ENCODE measurements around the gene SSX2IP.
A peak's percentile ranks its signal among the peaks of the same experiment; 100 is the strongest.
"Not testable (repeated sequence)": the region's sequence is repeated elsewhere in the genome, so short reads cannot be mapped to it uniquely, and the experiment has no call there.

SSX2IP gene

DNA sequence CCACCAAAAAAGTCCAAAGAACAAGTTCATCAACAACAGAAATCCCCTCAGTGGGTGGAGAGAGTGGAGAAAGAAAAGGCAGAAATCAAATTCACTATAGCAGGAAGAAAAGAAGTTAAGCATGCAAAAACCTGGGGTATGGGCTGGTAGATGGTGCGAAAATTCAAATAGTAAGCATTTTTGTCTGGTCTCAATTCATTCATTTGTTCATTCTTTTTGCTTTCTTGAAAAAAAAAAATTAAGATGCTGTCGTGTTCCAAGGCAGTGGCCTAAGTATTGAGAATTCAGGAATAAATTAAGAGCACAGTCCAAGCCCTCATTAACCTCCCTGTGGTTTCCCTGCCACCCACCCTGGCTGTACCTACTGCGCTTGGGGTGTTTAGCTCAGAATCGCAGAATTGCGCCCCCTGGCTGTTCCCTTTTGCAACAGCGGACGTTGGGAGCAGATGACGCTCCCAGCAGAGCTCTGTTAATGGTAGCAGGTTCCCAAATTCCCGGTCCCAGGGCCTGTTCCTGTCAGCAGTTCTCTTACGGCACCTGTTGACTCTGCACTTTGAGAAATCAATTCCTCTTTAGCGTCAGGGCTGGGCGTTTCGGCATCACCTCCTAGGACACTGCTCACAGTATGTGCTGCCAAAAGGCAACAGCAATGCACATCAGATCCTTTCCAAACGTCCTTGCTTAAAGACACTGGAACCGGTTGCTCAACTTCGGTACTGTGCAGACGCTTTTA, 34.0 kb upstream of the SSX2IP start:
- Histone ChIP-seq H3K27me3 (replicated peaks; ENCODE audit: control insufficient read depth, insufficient read depth, low read length) (no peaks in the 10 kb centered on the region), H3K4me1 (ENCODE audit: control insufficient read depth, insufficient read depth, low read length) (peaks cover 43% of the 10 kb centered on the region), H3K9ac (ENCODE audit: low read length) (no peak overlapping the region), H3K36me3 (ENCODE audit: control insufficient read depth, insufficient read depth, low read length, severe bottlenecking) (no peaks in the 10 kb centered on the region), H3K9me3 (ENCODE audit: control insufficient read depth, low read length) (no peaks in the 10 kb centered on the region), H3K4me3 (ENCODE audit: low read length) (no peak overlapping the region)
- DNase-seq (ENCODE audit: low read depth), result no peak

DNA sequence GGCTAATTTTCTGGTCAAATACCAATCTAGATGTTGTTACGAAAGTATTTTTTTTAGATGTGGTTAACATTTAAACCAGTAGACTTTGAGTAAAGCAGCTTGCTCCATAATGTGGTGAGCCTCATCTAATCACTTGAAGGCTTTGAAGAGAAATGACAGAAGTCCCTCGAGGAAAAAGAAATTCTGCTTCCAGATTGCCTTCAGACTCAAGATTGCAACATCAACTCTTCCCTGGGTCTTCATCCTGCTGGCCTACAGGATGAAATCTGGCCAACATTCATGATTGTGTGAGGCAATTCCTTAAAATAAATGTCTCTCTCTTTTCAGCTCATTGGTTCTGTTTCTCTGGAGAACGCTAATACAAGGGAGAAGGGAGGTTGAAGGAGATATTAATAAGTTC, 32.5 kb upstream of the SSX2IP start:
- H3K27me3 ChIP-seq (replicated peaks; ENCODE audit: control insufficient read depth, insufficient read depth, low read length), result no peaks in the 10 kb centered on the region
- no peak overlapping the region for H3K4me3 ChIP-seq (ENCODE audit: low read length)
- no peaks in the 10 kb centered on the region for H3K9me3 ChIP-seq (ENCODE audit: control insufficient read depth, low read length)
- peaks cover 46% of the 10 kb centered on the region for H3K4me1 ChIP-seq (ENCODE audit: control insufficient read depth, insufficient read depth, low read length)
- H3K9ac ChIP-seq (ENCODE audit: low read length), result no peak overlapping the region
- H3K36me3 ChIP-seq (ENCODE audit: control insufficient read depth, insufficient read depth, low read length, severe bottlenecking), result no peaks in the 10 kb centered on the region
- DNase-seq (ENCODE audit: low read depth), result peak; percentile 89

DNA sequence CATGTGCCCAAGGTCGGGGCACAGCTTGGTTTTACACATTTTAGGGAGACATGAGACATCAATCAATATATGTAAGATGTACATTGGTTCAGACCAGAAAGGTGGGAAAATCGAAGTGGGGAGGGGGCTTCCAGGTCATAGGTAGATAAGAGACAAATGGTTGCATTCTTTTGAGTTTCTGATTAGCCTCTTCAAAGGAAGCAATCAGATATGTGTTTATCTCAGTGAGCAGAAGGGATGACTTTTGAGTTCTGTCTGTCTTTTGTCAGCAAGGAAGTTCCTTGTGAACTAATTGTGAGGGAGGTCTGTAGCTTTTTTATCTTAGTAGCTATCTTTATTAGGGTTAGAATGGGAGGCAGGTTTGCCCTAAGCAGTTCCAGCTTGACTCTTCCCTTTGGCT, 31.6 kb upstream of the SSX2IP start:
- H3K27me3 ChIP-seq (replicated peaks; ENCODE audit: control insufficient read depth, insufficient read depth, low read length); H3K4me3 ChIP-seq (ENCODE audit: low read length); DNase-seq (ENCODE audit: low read depth); H3K9ac ChIP-seq (ENCODE audit: low read length); H3K36me3 ChIP-seq (ENCODE audit: control insufficient read depth, insufficient read depth, low read length, severe bottlenecking); H3K9me3 ChIP-seq (ENCODE audit: control insufficient read depth, low read length): not testable (repeated sequence)
- H3K4me1 ChIP-seq (ENCODE audit: control insufficient read depth, insufficient read depth, low read length), result peaks cover 40% of the 10 kb centered on the region

DNA sequence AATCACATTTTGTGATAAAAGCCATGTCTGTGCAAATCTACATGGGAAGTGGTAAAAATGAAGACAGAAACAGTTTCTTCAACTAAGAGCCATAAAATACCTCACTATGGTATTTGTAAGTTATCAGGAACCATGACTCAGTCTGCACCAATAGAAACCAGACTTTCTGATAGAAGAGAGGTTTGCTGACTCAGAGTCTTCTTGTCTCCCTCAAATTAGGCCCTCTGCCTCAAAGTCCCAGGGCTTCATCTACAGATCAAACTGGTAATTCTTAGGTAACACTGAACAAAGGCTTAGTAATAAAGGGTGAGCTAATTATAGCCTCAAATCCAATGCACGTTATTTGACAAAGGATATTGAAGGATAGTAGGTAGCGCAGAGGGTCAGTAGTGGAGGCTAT, 30.9 kb upstream of the SSX2IP start:
- Histone ChIP-seq H3K4me3 (ENCODE audit: low read length) (no peak overlapping the region), H3K27me3 (replicated peaks; ENCODE audit: control insufficient read depth, insufficient read depth, low read length) (no peaks in the 10 kb centered on the region), H3K9me3 (ENCODE audit: control insufficient read depth, low read length) (no peaks in the 10 kb centered on the region), H3K4me1 (ENCODE audit: control insufficient read depth, insufficient read depth, low read length) (peaks cover 35% of the 10 kb centered on the region), H3K36me3 (ENCODE audit: control insufficient read depth, insufficient read depth, low read length, severe bottlenecking) (no peaks in the 10 kb centered on the region), H3K9ac (ENCODE audit: low read length) (no peak overlapping the region)
- DNase-seq (ENCODE audit: low read depth), result peak; percentile 71

DNA sequence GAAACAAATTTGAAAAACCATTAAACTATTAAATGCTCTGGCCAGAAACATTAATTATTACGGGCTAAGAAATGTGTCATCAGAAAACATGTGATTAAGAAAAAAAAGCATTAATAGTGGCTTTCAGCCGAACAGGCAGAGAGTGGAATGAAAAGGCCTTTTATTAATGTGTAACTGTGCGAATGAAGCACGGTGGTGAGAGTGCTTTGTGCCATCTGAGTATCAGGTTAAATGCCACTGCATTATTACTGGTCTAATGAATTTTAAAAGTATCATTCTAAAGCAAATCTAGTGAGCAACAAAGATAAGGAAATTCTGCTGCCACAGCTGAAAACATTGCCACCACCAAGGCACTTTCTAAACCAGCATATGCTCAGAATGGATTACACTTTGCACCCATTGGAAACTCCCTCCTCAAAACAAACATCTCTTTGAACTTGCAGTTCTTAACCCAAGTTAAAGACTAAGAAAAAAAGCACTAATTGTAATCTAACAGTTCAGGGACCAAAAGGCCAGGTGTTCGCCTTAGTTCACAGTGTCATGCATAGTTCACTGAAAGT, 30.0 kb upstream of the SSX2IP start:
- Histone ChIP-seq H3K4me1 (ENCODE audit: control insufficient read depth, insufficient read depth, low read length) (peaks cover 35% of the 10 kb centered on the region), H3K9me3 (ENCODE audit: control insufficient read depth, low read length) (no peaks in the 10 kb centered on the region), H3K27me3 (replicated peaks; ENCODE audit: control insufficient read depth, insufficient read depth, low read length) (no peaks in the 10 kb centered on the region), H3K9ac (ENCODE audit: low read length) (no peak overlapping the region), H3K4me3 (ENCODE audit: low read length) (no peak overlapping the region), H3K36me3 (ENCODE audit: control insufficient read depth, insufficient read depth, low read length, severe bottlenecking) (no peaks in the 10 kb centered on the region)
- peak; percentile 18 for DNase-seq (ENCODE audit: low read depth)

DNA sequence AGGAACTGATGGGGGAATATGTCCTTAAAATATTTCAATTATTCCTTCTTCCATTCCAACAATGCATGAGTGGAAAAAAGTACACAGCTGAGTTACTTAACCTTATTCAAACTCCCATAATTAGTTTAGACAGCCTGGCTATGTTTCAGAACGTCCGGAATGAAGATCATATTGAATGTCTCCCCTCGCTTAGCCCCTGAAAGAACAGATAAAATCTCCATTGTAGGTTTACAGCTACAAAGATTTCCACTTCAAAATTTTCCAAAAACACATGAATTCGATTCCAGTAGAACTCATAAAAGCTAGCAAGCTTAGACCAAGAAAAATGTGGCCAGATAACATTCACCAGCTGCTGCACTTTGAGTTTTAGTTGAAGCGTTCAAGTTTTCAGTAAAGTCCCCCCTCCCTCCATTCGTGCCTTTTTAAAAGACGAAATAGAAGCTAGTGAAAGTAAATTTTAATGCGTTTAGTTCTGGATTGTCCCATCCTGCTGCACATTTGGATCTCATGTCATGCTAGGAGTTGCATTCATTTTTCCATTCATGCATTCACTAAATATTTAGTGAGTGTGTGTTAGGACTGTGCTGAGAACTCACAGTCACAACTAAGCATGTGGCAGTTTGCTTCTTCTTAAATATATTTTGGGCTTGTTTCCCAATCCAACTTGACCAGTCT, 29.4 kb upstream of the SSX2IP start:
- Histone ChIP-seq H3K27me3 (replicated peaks; ENCODE audit: control insufficient read depth, insufficient read depth, low read length) (no peaks in the 10 kb centered on the region), H3K4me3 (ENCODE audit: low read length) (peak overlapping the region; percentile 63), H3K4me1 (ENCODE audit: control insufficient read depth, insufficient read depth, low read length) (peaks cover 35% of the 10 kb centered on the region), H3K9me3 (ENCODE audit: control insufficient read depth, low read length) (no peaks in the 10 kb centered on the region), H3K9ac (ENCODE audit: low read length) (peak overlapping the region; percentile 42), H3K36me3 (ENCODE audit: control insufficient read depth, insufficient read depth, low read length, severe bottlenecking) (no peaks in the 10 kb centered on the region)
- DNase-seq (ENCODE audit: low read depth), result peak; percentile 92

DNA sequence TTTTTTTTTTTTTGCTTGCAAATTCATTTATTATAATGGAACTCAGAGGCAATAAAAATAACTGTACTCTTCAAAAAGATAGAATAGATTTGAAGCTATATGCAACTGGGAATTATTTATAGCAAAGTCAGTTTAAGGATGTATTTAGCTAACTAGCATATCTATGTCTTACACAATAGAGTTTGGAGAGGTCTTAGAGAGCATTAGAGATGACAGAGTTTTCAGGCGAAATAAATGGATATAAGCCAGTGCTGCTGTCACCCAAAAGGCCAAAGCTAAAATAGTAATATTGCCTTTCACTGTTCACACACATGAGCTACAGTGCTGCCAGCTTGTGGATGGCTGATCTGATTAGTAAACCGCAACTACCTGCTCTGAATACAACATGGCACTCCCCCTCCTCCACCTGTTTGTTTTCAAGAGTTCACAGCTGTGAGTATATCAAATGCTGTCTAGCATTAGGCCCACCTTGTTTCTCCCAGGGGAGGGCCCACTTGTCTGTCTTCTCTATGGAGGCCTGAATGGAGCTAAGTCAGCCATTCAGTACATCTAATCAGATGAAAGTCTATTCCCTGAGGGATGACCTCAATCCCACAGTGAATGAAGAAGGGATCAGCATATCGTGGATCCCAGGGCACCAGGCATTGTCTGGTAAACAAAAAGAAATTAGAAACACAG, 25.2 kb upstream of the SSX2IP start:
- DNase-seq (ENCODE audit: low read depth), result peak; percentile 19
- no peaks in the 10 kb centered on the region for H3K36me3 ChIP-seq (ENCODE audit: control insufficient read depth, insufficient read depth, low read length, severe bottlenecking)
- H3K4me1 ChIP-seq (ENCODE audit: control insufficient read depth, insufficient read depth, low read length), result peaks cover 25% of the 10 kb centered on the region
- no peak overlapping the region for H3K4me3 ChIP-seq (ENCODE audit: low read length)
- no peaks in the 10 kb centered on the region for H3K9me3 ChIP-seq (ENCODE audit: control insufficient read depth, low read length)
- H3K9ac ChIP-seq (ENCODE audit: low read length), result no peak overlapping the region
- H3K27me3 ChIP-seq (replicated peaks; ENCODE audit: control insufficient read depth, insufficient read depth, low read length), result no peaks in the 10 kb centered on the region

DNA sequence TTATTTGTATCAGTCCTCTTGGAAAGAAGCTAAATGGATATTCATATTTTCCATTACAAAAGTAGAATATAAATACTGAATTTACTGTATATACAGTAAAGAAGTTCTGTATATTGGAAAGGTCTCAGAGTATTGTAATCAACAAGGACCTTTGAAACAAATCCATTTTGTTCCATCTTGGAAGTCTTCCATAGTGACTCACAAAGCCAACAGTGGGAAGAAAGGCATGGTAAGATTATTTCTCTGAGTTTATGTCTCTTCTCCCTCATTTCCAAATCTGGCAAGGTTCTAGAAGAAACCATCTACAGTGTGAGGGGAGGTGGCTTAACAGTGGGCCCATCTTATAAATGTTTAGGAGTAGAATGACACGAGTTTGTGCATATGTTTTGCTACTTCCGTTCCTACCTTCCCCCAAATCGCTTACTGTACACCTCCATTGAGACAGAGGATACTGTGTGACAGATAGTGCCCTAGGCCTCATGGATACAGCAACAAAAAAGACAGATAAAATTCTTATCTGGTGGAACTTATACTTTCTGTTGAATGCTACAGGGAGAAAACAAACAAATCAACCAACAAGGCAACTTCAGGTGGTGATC, 22.1 kb upstream of the SSX2IP start:
- DNase-seq (ENCODE audit: low read depth), result peak; percentile 60
- Histone ChIP-seq H3K4me1 (ENCODE audit: control insufficient read depth, insufficient read depth, low read length) (peaks cover 11% of the 10 kb centered on the region), H3K9ac (ENCODE audit: low read length) (no peak overlapping the region), H3K9me3 (ENCODE audit: control insufficient read depth, low read length) (no peaks in the 10 kb centered on the region), H3K36me3 (ENCODE audit: control insufficient read depth, insufficient read depth, low read length, severe bottlenecking) (no peaks in the 10 kb centered on the region), H3K4me3 (ENCODE audit: low read length) (no peak overlapping the region), H3K27me3 (replicated peaks; ENCODE audit: control insufficient read depth, insufficient read depth, low read length) (no peaks in the 10 kb centered on the region)

DNA sequence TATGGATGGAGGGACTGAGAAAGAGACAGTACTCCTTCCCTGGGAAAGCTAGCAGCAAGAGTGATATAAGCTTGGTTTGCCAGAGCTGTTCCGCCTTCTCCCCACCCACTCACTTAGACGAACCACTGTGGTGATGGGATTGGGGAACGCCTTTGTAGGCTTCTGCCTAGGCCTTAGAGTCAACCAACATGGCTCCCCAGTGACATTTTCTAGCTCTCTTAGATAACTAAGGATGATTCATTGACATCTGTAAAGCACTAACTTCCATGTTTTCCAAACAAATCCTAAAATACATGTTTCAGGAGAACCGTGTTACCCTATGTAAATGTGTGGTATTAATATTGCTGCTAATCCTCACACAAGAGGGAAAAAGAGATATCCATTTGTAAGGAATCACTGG, 21.6 kb upstream of the SSX2IP start:
- H3K4me3 ChIP-seq (ENCODE audit: low read length), result no peak overlapping the region
- no peak for DNase-seq (ENCODE audit: low read depth)
- no peaks in the 10 kb centered on the region for H3K27me3 ChIP-seq (replicated peaks; ENCODE audit: control insufficient read depth, insufficient read depth, low read length)
- peaks cover 11% of the 10 kb centered on the region for H3K4me1 ChIP-seq (ENCODE audit: control insufficient read depth, insufficient read depth, low read length)
- H3K36me3 ChIP-seq (ENCODE audit: control insufficient read depth, insufficient read depth, low read length, severe bottlenecking), result no peaks in the 10 kb centered on the region
- no peaks in the 10 kb centered on the region for H3K9me3 ChIP-seq (ENCODE audit: control insufficient read depth, low read length)
- no peak overlapping the region for H3K9ac ChIP-seq (ENCODE audit: low read length)

DNA sequence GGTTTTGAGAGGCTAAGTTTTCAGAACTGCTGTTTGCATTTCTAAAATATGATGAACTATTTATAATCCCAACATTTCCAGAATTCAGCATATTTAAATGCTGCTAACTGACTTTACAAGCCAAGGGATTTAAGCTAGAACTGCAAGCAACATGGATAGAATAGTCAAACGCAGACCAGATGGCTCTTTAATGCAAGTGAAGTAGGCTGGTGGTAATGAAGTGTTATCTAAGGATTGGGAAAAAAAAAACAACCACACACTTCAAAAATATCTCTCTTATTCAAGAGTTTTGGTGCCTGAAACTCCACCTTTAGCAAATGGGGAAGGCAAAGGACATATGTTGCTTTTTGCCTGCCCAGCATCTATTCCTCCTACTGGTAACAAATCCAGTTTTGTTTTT, 20.9 kb upstream of the SSX2IP start:
- H3K9me3 ChIP-seq (ENCODE audit: control insufficient read depth, low read length), result no peaks in the 10 kb centered on the region

DNA sequence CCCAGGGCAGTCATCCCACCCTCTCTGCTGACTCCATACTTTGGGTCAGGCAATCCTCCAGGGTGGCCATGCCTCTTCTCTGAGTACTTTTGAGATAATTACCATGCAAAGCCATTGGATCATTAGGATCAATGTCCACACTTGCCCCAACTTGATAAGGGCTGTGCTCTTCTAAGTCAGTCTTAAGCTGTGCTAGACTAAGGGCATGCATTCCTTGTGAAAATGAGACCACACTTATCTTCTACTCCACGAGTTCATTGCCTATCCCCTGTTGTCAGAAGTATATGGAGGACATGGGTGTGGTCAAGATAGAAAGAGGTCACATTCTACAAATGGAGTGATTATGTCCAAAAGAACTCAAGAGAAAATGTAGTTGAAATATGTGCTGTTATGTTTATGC, 18.9 kb upstream of the SSX2IP start:
- DNase-seq (ENCODE audit: low read depth), result no peak
- Histone ChIP-seq H3K4me3 (ENCODE audit: low read length) (no peak overlapping the region), H3K27me3 (replicated peaks; ENCODE audit: control insufficient read depth, insufficient read depth, low read length) (no peaks in the 10 kb centered on the region), H3K9ac (ENCODE audit: low read length) (no peak overlapping the region), H3K9me3 (ENCODE audit: control insufficient read depth, low read length) (no peaks in the 10 kb centered on the region), H3K4me1 (ENCODE audit: control insufficient read depth, insufficient read depth, low read length) (peaks cover 12% of the 10 kb centered on the region), H3K36me3 (ENCODE audit: control insufficient read depth, insufficient read depth, low read length, severe bottlenecking) (no peaks in the 10 kb centered on the region)

More for the DNA sequence above, 20.9 kb upstream of the SSX2IP start:
- H3K4me3 ChIP-seq (ENCODE audit: low read length), result no peak overlapping the region
- no peak overlapping the region for H3K9ac ChIP-seq (ENCODE audit: low read length)
- H3K36me3 ChIP-seq (ENCODE audit: control insufficient read depth, insufficient read depth, low read length, severe bottlenecking), result no peaks in the 10 kb centered on the region
- DNase-seq (ENCODE audit: low read depth), result no peak
- H3K27me3 ChIP-seq (replicated peaks; ENCODE audit: control insufficient read depth, insufficient read depth, low read length), result no peaks in the 10 kb centered on the region
- peaks cover 11% of the 10 kb centered on the region for H3K4me1 ChIP-seq (ENCODE audit: control insufficient read depth, insufficient read depth, low read length)
